A549 (cell line): ENCODE results near the gene RNF144A.

Experiments
- CEBPB ChIP-seq, 2 experiments: fragments of >200 bp in 1 of 2; sonication (Bioruptor Twin) in 1 of 2; formaldehyde crosslinking in 1 of 2; IDR thresholded peaks; 2 replicates each; pipeline ENCODE4 v1.6.1; 2012 to 2016
- CTCF ChIP-seq: fragments of >200 bp; sonication (Bioruptor Twin); formaldehyde crosslinking; IDR thresholded peaks from 3 replicates; pipeline ENCODE4 v1.5.1; 2016
- POLR2A ChIP-seq: IDR thresholded peaks from 2 replicates; pipeline ENCODE4 v1.6.1; 2012; ENCODE audit warnings: mild to moderate bottlenecking, low read length
- POLR2AphosphoS2 ChIP-seq: conservative IDR thresholded peaks from 2 replicates; pipeline ENCODE4 v1.6.1; 2012; ENCODE audit warnings: low read length, improper control_type of control experiment, inconsistent platforms

- TF ChIP-seq CTCF (no peak), CEBPB (IDR thresholded peaks at IDR 0.05) (no peak), POLR2AphosphoS2 (no peak), POLR2A (no peak)
Measured at GRCh38 chr2:7077660-7078267, 160.6 kb downstream of the RNF144A start.
